DND-41 (cell line): ENCODE measurements around the gene PPM1D.

ENCODE experiments used
- ATAC-seq: fragments of 200-7000 bp; cut with Tn5 transposase; 3 replicates; pipeline ENCODE4 v1.9.1; 2021; ENCODE audit warnings: low read depth; ENCODE audit not compliant: insufficient read depth
- DNase-seq: peaks from one replicate; pipeline ENCODE4 v3.0.0-alpha.2; 2020
- H2AFZ ChIP-seq: 2 replicates; pipeline ENCODE4 v1.6.0; 2012; ENCODE audit warnings: low read depth, low read length
- H3K27ac ChIP-seq: 2 replicates; pipeline ENCODE4 v1.5.1; 2012; ENCODE audit warnings: low read length, inconsistent platforms
- H3K27me3 ChIP-seq: fragments of 200-600 bp; sonication (generic); 2 replicates; pipeline ENCODE4 v1.6.0; 2012; ENCODE audit warnings: low read length, mild to moderate bottlenecking, inconsistent platforms; ENCODE audit not compliant: insufficient read depth, poor library complexity
- H3K36me3 ChIP-seq: 2 replicates; pipeline ENCODE4 v1.5.1; 2012; ENCODE audit warnings: low read length, inconsistent platforms; ENCODE audit not compliant: insufficient read depth
- H3K4me1 ChIP-seq: 2 replicates; pipeline ENCODE4 v1.5.1; 2012; ENCODE audit warnings: mild to moderate bottlenecking, low read length; ENCODE audit not compliant: insufficient read depth
- H3K4me2 ChIP-seq: 2 replicates; pipeline ENCODE4 v1.6.0; 2012; ENCODE audit warnings: mild to moderate bottlenecking, moderate library complexity, low read length, inconsistent platforms; ENCODE audit not compliant: insufficient read depth
- H3K4me3 ChIP-seq, 2 experiments: fragments of 200-600 bp in 1 of 2; shearing (Covaris generic) in 1 of 2; 2 replicates each; pipeline ENCODE4 v1.5.1; 2012 to 2016; ENCODE audit warnings: inconsistent platforms in 2 of 2, low read length in 2 of 2, mild to moderate bottlenecking in 2 of 2, low read depth in 1 of 2, moderate library complexity in 1 of 2
- H3K79me2 ChIP-seq: 2 replicates; pipeline ENCODE4 v1.6.0; 2012; ENCODE audit warnings: low read length, inconsistent platforms; ENCODE audit not compliant: insufficient read depth
- H3K9ac ChIP-seq: 2 replicates; pipeline ENCODE4 v1.6.0; 2012; ENCODE audit warnings: low read depth, mild to moderate bottlenecking, inconsistent platforms, low read length, moderate library complexity
- H3K9me3 ChIP-seq: 2 replicates; pipeline ENCODE4 v1.5.1; 2012; ENCODE audit warnings: low read length, moderate library complexity, mild to moderate bottlenecking, inconsistent platforms; ENCODE audit not compliant: insufficient read depth, severe bottlenecking
- H4K20me1 ChIP-seq: 2 replicates; pipeline ENCODE4 v1.6.0; 2012; ENCODE audit warnings: low read length; ENCODE audit not compliant: insufficient read depth
- EZH2 ChIP-seq: IDR thresholded peaks from 3 replicates; pipeline ENCODE4 v1.6.1; 2012; ENCODE audit warnings: borderline replicate concordance, low read depth, mild to moderate bottlenecking, moderate library complexity, low read length, inconsistent platforms; ENCODE audit not compliant: severe bottlenecking
- TF ChIP-seq, protein P1 (sequence below): IDR thresholded peaks from 2 replicates; pipeline ENCODE4 v1.5.1; 2012; ENCODE audit warnings: borderline replicate concordance, low read length, moderate library complexity, mild to moderate bottlenecking; ENCODE audit not compliant: poor library complexity, severe bottlenecking; ENCODE audit errors: extremely low read depth

The PPM1D gene

DNA sequence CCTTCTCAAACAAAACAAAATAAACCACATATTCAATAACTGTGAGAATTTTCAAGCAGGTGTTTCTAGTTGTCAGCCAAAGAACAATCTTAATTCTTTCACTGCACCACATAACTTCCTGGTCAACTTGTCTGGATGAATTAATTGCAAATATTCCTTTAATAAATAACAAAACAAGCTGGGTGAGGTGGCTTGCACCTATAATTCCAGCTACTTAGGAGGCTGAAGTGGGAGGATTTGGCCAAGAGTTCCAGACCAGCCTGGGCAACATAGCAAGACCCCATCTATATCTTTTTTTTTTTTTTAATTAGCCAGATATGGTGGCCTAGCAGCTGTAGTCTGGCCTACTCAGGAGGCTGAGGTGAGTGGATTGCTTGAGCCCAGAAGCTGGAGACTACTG, 17.0 kb upstream of the PPM1D start:
- Histone ChIP-seq H3K9ac (no peak overlapping the region), H3K4me2 (no peak overlapping the region), H3K4me3 (no peak overlapping the region), H4K20me1 (no peaks in the 10 kb centered on the region), H3K36me3 (no peaks in the 10 kb centered on the region), H2AFZ (no peak overlapping the region), H3K27ac (no peak overlapping the region), H3K4me1 (no peaks in the 10 kb centered on the region), H3K79me2 (no peaks in the 10 kb centered on the region), H3K27me3 (no peaks in the 10 kb centered on the region), H3K9me3 (no peaks in the 10 kb centered on the region)
- no peak for TF ChIP-seq EZH2
- TF ChIP-seq, protein P1, sequence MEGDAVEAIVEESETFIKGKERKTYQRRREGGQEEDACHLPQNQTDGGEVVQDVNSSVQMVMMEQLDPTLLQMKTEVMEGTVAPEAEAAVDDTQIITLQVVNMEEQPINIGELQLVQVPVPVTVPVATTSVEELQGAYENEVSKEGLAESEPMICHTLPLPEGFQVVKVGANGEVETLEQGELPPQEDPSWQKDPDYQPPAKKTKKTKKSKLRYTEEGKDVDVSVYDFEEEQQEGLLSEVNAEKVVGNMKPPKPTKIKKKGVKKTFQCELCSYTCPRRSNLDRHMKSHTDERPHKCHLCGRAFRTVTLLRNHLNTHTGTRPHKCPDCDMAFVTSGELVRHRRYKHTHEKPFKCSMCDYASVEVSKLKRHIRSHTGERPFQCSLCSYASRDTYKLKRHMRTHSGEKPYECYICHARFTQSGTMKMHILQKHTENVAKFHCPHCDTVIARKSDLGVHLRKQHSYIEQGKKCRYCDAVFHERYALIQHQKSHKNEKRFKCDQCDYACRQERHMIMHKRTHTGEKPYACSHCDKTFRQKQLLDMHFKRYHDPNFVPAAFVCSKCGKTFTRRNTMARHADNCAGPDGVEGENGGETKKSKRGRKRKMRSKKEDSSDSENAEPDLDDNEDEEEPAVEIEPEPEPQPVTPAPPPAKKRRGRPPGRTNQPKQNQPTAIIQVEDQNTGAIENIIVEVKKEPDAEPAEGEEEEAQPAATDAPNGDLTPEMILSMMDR: no peak
- DNase-seq: no peak
- ATAC-seq: no peak

DNA sequence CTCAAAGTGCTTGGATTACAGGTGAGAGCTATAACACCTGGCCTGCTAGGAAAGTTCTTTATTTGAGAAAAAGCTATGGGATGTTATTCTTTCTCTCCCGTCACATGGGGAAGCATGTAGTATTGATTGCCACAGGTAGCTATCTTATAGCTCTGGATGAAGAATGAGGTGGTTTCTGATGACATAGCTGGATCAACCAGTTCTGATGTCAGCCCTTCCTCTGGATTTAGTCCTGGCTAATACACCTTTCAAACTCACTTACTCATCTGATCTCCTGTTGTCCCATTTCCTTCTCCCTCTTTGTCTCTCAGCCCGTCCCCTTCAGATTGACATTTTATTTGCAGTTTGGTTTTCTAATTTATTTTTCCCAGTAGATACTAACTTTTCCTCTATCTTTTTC, 14.1 kb upstream of the PPM1D start:
- H2AFZ ChIP-seq: no peak overlapping the region

DNA sequence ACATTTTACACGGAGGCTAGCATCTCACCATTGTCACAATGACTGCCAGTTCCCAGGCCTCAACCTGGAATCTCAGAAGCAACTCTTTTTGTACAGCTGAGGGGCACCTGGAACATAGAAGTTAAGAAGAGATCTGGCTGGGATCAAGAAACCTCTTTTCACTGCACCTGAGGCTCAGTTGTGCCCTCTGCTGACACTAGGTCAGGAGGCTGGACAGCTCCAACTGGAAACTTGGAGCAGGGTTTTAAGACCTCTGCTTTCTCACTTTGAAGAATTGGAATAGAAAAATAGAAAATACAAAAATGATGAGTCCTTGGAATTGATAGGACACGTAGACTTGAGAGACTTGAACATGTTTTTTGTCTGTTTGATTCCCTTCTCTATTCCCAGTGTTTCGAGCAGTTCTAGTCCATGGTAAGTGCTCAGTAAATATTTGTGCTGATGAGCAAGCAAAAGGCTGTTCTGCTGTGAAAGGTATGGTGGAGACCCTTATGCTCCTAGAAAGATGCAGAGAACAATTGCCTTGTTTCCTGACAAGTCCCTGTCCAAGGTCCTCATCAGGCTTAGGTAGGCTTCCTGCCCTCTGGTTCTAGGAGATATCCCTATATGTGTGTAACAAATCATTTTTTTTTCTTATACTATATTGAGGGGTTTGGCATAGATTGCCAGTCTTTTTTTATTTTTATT, 13.6 kb upstream of the PPM1D start:
- H4K20me1 ChIP-seq: no peaks in the 10 kb centered on the region
- H3K27me3 ChIP-seq: no peaks in the 10 kb centered on the region
- no peak overlapping the region for H3K27ac ChIP-seq
- H3K9me3 ChIP-seq: no peaks in the 10 kb centered on the region
- H3K4me3 ChIP-seq: no peak overlapping the region
- H3K9ac ChIP-seq: no peak overlapping the region
- no peaks in the 10 kb centered on the region for H3K4me1 ChIP-seq
- ATAC-seq: no peak
- H3K36me3 ChIP-seq: no peaks in the 10 kb centered on the region
- H3K79me2 ChIP-seq: no peaks in the 10 kb centered on the region
- H3K4me2 ChIP-seq: no peak overlapping the region
- DNase-seq: no peak
- H2AFZ ChIP-seq: no peak overlapping the region
- TF ChIP-seq, protein P1: peak; percentile 40
- TF ChIP-seq EZH2: no peak

More for the DNA sequence above, 14.1 kb upstream of the PPM1D start:
- Histone ChIP-seq H4K20me1 (no peaks in the 10 kb centered on the region), H3K27ac (no peak overlapping the region), H3K9me3 (no peaks in the 10 kb centered on the region), H3K4me2 (no peak overlapping the region), H3K36me3 (no peaks in the 10 kb centered on the region), H3K4me1 (no peaks in the 10 kb centered on the region), H3K27me3 (no peaks in the 10 kb centered on the region), H3K9ac (no peak overlapping the region), H3K79me2 (no peaks in the 10 kb centered on the region), H3K4me3 (no peak overlapping the region)
- no peak for TF ChIP-seq EZH2
- TF ChIP-seq, protein P1: no peak
- ATAC-seq: no peak
- DNase-seq: no peak

- Histone ChIP-seq H3K79me2 (no peaks in the 10 kb centered on the region), H3K27ac (no peak overlapping the region), H2AFZ (no peak overlapping the region), H4K20me1 (no peaks in the 10 kb centered on the region), H3K4me2 (no peak overlapping the region), H3K36me3 (no peaks in the 10 kb centered on the region), H3K27me3 (no peaks in the 10 kb centered on the region), H3K9ac (no peak overlapping the region), H3K9me3 (no peaks in the 10 kb centered on the region), H3K4me1 (no peaks in the 10 kb centered on the region), H3K4me3 (no peak overlapping the region)
- TF ChIP-seq, protein P1: no peak
- TF ChIP-seq EZH2: no peak
- DNase-seq (no peak), ATAC-seq (no peak)
Measured at GRCh38 chr17:60590070-60590469, 9.9 kb upstream of the PPM1D start.
